Hepatocyte (in vitro differentiated cells): Measurements from ENCODE around the gene MLXIP. TPM values are rescaled to one million over a fixed set of nuclear protein-coding genes. Genes with fewer than 3 reads are reported as not detected.
A peak's percentile ranks its signal among the peaks of the same experiment; 100 is the strongest.

Experiments used
- DNase-seq: peaks from one replicate; pipeline ENCODE4 v3.0.0-alpha.2; 2016; ENCODE audit warnings: low spot score
- H2AFZ ChIP-seq: fragments of 200-600 bp; sonication (generic); 2 replicates; pipeline ENCODE4 v1.6.0; 2016; ENCODE audit warnings: antibody characterized with exemption, mild to moderate bottlenecking
- H3K27ac ChIP-seq: fragments of 200-600 bp; sonication (generic); 2 replicates; pipeline ENCODE4 v1.5.1; 2016; ENCODE audit warnings: mild to moderate bottlenecking
- H3K27me3 ChIP-seq: fragments of 200-600 bp; sonication (generic); 2 replicates; pipeline ENCODE4 v1.6.1; 2016
- H3K36me3 ChIP-seq: fragments of 200-600 bp; sonication (generic); replicated peaks from 2 replicates; pipeline ENCODE4 v1.5.1; 2016; ENCODE audit warnings: low read depth; ENCODE audit not compliant: insufficient read depth
- H3K4me1 ChIP-seq: fragments of 200-600 bp; sonication (generic); 2 replicates; pipeline ENCODE4 v1.5.1; 2016; ENCODE audit warnings: mild to moderate bottlenecking, moderate library complexity; ENCODE audit not compliant: insufficient read depth
- H3K4me2 ChIP-seq: fragments of 200-600 bp; sonication (generic); 2 replicates; pipeline ENCODE4 v1.6.0; 2016
- H3K4me3 ChIP-seq: fragments of 200-600 bp; sonication (generic); 2 replicates; pipeline ENCODE4 v1.5.1; 2016; ENCODE audit warnings: mild to moderate bottlenecking
- H3K79me2 ChIP-seq: fragments of 200-600 bp; sonication (generic); 2 replicates; pipeline ENCODE4 v1.6.0; 2017; ENCODE audit warnings: mild to moderate bottlenecking
- H3K9me2 ChIP-seq: fragments of 200-600 bp; sonication (generic); replicated peaks from 2 replicates; pipeline ENCODE4 v1.6.0; 2017; ENCODE audit warnings: mild to moderate bottlenecking; ENCODE audit not compliant: insufficient read depth
- H3K9me3 ChIP-seq: fragments of 200-600 bp; sonication (generic); 2 replicates; pipeline ENCODE4 v1.5.1; 2016; ENCODE audit warnings: low read depth, mild to moderate bottlenecking
- H4K20me1 ChIP-seq: fragments of 200-600 bp; sonication (generic); 2 replicates; pipeline ENCODE4 v1.6.0; 2016; ENCODE audit warnings: mild to moderate bottlenecking; ENCODE audit not compliant: insufficient read depth, poor library complexity, severe bottlenecking
- EZH2 ChIP-seq: fragments of 200-600 bp; sonication (generic); IDR thresholded peaks from 2 replicates; pipeline ENCODE4 v1.6.1; 2016; ENCODE audit warnings: antibody characterized with exemption, mild to moderate bottlenecking, borderline replicate concordance
- EZH2phosphoT487 ChIP-seq: fragments of 200-600 bp; sonication (generic); IDR thresholded peaks from one replicate; pipeline ENCODE4 v1.6.1; 2018; ENCODE audit warnings: antibody characterized with exemption, mild to moderate bottlenecking, low read depth, moderate library complexity; ENCODE audit not compliant: unreplicated experiment, severe bottlenecking
- WGBS: methylation state at CpG from one replicate; pipeline ENCODE4 v1.1.6; 2016; ENCODE audit warnings: low lambda C conversion rate; ENCODE audit errors: missing lambda C conversion rate; 5-methylcytosine and 5-hydroxymethylcytosine counted together
- polyA plus RNA-seq: library from polyadenylated mRNA; unstranded; fragments of >200 nt; fragmentation: Nextera tagmentation; extraction: Ambion mirVana; gene quantifications from 2 replicates; pipeline ENCODE4 v1.2.1, GENCODE V29; 2016
- total RNA-seq: library from RNA; depleted of rRNA; stranded (reverse); fragments of >200 nt; gene quantifications from 2 replicates; pipeline ENCODE4 v1.2.3, GENCODE V29; 2014
- TF ChIP-seq, protein P1 (sequence below): fragments of 200-600 bp; sonication (generic); IDR thresholded peaks from 2 replicates; pipeline ENCODE4 v1.5.1; 2016; ENCODE audit warnings: antibody characterized with exemption, mild to moderate bottlenecking; ENCODE audit not compliant: poor library complexity

MLXIP gene
- total and polyA plus RNA-seq, 2 experiments from 2014 or later = 11.5 to 33.1 TPM

- TF ChIP-seq EZH2 (no peak), EZH2phosphoT487 (no peak)
- TF ChIP-seq, protein P1, sequence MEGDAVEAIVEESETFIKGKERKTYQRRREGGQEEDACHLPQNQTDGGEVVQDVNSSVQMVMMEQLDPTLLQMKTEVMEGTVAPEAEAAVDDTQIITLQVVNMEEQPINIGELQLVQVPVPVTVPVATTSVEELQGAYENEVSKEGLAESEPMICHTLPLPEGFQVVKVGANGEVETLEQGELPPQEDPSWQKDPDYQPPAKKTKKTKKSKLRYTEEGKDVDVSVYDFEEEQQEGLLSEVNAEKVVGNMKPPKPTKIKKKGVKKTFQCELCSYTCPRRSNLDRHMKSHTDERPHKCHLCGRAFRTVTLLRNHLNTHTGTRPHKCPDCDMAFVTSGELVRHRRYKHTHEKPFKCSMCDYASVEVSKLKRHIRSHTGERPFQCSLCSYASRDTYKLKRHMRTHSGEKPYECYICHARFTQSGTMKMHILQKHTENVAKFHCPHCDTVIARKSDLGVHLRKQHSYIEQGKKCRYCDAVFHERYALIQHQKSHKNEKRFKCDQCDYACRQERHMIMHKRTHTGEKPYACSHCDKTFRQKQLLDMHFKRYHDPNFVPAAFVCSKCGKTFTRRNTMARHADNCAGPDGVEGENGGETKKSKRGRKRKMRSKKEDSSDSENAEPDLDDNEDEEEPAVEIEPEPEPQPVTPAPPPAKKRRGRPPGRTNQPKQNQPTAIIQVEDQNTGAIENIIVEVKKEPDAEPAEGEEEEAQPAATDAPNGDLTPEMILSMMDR = no peak
- WGBS = 79% methylated on average over 20 of the region's 20 CpGs
- Histone ChIP-seq H3K4me3 (no peak overlapping the region), H3K27me3 (no peaks in the 10 kb centered on the region), H4K20me1 (no peaks in the 10 kb centered on the region), H3K27ac (peak overlapping the region; percentile 94), H3K9me2 (no peaks in the 10 kb centered on the region), H3K79me2 (peaks cover 88% of the 10 kb centered on the region), H3K4me2 (peak overlapping the region; percentile 59), H3K36me3 (no peaks in the 10 kb centered on the region), H3K4me1 (peaks cover 32% of the 10 kb centered on the region), H2AFZ (no peak overlapping the region), H3K9me3 (no peaks in the 10 kb centered on the region)
- no peak for DNase-seq
Measured at GRCh38 chr12:122096591-122097149, 18.1 kb downstream of the MLXIP start.

DNA sequence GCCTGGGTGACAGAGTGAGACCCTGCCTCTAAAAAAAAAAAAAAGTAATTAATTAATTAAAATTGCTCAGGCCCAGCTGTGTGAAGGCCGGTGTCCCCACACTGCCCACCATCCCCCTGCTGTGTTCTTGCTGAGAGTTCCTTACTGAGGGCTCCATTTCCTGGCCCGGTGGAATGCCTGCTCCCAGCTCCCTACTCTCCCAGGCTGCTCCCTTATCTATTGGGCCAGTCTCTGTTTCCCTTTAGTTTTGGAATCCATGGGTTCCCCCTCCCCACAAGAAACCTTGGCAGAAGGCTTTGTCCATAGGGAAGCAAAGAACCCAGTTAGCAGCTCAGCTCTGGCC lies 19.0 kb downstream of the MLXIP start:
- H3K4me3 ChIP-seq = no peak overlapping the region
- DNase-seq = no peak
- no peaks in the 10 kb centered on the region for H3K36me3 ChIP-seq
- peak overlapping the region; percentile 94 for H3K27ac ChIP-seq
- H3K9me2 ChIP-seq = no peaks in the 10 kb centered on the region
- peak overlapping the region; percentile 59 for H3K4me2 ChIP-seq
- H3K27me3 ChIP-seq = no peaks in the 10 kb centered on the region
- H4K20me1 ChIP-seq = no peaks in the 10 kb centered on the region
- H3K79me2 ChIP-seq = peaks cover 88% of the 10 kb centered on the region
- H3K9me3 ChIP-seq = no peaks in the 10 kb centered on the region
- peaks cover 32% of the 10 kb centered on the region for H3K4me1 ChIP-seq
- WGBS = 34% methylated on average over 2 of the region's 2 CpGs
- TF ChIP-seq EZH2phosphoT487 (no peak), EZH2 (no peak)
- TF ChIP-seq, protein P1 = no peak
- no peak overlapping the region for H2AFZ ChIP-seq

DNA sequence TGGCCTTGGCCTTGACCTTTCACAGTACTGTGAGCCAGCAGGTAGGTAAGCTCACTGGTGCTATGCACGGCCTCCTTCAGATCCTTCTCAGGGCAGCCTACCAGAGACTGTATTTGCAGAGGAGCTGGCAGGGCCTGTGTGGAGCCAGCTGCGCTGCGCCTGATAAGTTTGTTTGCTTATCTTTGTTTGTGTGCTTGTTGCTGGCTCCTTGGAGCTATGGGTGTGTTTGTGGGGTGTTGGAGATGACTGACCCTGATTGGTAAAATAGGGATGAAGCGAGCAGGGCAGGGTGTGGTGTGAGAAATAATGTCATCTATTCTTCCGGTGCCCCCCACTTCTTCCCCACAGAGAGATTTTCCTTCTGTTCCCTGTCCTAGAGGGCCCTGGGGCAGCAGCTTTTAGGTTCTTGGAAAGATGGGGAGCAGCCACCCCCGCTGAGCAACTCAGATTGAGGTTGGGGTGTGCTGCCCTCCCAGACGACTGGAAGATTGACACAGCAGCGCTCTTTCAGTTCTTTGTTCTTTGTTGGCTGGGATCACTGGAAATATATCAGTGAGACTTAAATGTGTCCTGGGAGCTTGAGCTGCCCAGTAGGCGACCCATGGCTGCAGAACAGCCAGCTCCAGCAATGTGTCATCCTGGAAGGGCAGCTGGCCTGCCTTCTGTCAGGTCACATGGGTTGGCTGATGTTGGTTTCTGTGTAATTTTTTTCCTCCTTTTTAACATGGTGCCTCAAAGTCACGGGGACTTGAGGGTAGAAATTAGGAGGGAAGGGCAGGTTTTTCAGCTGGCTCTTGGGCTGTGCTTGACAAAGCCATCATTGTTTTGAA lies 19.6 kb downstream of the MLXIP start:
- H4K20me1 ChIP-seq = no peaks in the 10 kb centered on the region
- H2AFZ ChIP-seq = no peak overlapping the region
- 36% methylated on average over 10 of the region's 10 CpGs for WGBS
- DNase-seq = peak; percentile 78
- TF ChIP-seq EZH2 (no peak), EZH2phosphoT487 (no peak)
- TF ChIP-seq, protein P1 = no peak
- peaks cover 88% of the 10 kb centered on the region for H3K79me2 ChIP-seq
- H3K9me3 ChIP-seq = no peaks in the 10 kb centered on the region
- H3K27ac ChIP-seq = peak overlapping the region; percentile 94
- H3K4me2 ChIP-seq = peak overlapping the region; percentile 59
- H3K9me2 ChIP-seq = no peaks in the 10 kb centered on the region
- H3K36me3 ChIP-seq = no peaks in the 10 kb centered on the region
- no peaks in the 10 kb centered on the region for H3K27me3 ChIP-seq
- no peak overlapping the region for H3K4me3 ChIP-seq
- peaks cover 32% of the 10 kb centered on the region for H3K4me1 ChIP-seq
